Fibroblast of lung (primary cell): ENCODE measurements around the gene NCKIPSD.

Experiments
- EZH2 ChIP-seq: IDR thresholded peaks from 2 replicates; pipeline ENCODE4 v1.5.1; 2012; ENCODE audit warnings: low read length, control low read depth, mild to moderate bottlenecking; ENCODE audit errors: missing control alignments
- TF ChIP-seq, protein P1 (sequence below), 2 donors: IDR thresholded peaks in 1 of 2; conservative IDR thresholded peaks in 1 of 2; 1 replicate in 1 of 2; 2 replicates in 1 of 2; pipeline ENCODE4 v1.5.1; 2011 to 2012; ENCODE audit warnings: low read length in 2 of 2, control low read depth in 1 of 2, inconsistent platforms in 1 of 2, low read depth in 1 of 2, mild to moderate bottlenecking in 1 of 2

DNA sequence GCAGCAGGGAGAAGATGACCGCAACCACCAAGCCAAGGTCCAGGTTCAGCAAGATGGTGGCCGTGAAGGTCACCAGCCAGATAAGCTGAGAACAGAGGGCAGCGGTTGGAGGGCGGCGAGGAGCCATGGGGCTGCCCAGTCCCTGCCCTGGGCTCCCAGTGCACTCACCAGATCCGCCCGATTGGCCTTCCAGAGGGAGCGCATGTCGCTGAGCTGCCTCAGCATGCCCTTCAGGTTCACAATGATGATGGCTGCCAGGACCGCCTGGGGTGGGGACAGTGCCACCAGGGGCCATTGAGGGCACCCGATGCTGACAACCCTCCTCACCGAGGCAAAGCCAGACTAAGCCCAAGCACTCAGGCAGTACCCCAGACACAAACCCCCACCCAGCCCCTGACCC, 55.8 kb downstream of the NCKIPSD start:
- TF ChIP-seq, protein P1, sequence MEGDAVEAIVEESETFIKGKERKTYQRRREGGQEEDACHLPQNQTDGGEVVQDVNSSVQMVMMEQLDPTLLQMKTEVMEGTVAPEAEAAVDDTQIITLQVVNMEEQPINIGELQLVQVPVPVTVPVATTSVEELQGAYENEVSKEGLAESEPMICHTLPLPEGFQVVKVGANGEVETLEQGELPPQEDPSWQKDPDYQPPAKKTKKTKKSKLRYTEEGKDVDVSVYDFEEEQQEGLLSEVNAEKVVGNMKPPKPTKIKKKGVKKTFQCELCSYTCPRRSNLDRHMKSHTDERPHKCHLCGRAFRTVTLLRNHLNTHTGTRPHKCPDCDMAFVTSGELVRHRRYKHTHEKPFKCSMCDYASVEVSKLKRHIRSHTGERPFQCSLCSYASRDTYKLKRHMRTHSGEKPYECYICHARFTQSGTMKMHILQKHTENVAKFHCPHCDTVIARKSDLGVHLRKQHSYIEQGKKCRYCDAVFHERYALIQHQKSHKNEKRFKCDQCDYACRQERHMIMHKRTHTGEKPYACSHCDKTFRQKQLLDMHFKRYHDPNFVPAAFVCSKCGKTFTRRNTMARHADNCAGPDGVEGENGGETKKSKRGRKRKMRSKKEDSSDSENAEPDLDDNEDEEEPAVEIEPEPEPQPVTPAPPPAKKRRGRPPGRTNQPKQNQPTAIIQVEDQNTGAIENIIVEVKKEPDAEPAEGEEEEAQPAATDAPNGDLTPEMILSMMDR (conservative IDR thresholded peaks at IDR 0.05 in 1 of 2, IDR thresholded peaks at IDR 0.05 in 1 of 2; ENCODE audit: low read depth in 1 of 2, low read length in 2 of 2): no peak
- no peak for TF ChIP-seq EZH2
